ENCODE measurements around the gene ULK4.
"Not testable (repeated sequence)": the region's sequence is repeated elsewhere in the genome, so short reads cannot be mapped to it uniquely, and the experiment has no call there.

The ULK4 gene

GRCh38 chr3:41469083-41469482 is 492.8 kb downstream of the ULK4 start:
- Histone ChIP-seq H3K9ac (ENCODE audit: low read length in 2 of 2) (no peak overlapping the region), H3K36me3 (ENCODE audit: control insufficient read depth in 2 of 2, insufficient read depth in 2 of 2, low read length in 2 of 2) (no peaks in the 10 kb centered on the region), H3K27me3 (ENCODE audit: control insufficient read depth in 1 of 2, insufficient read depth in 2 of 2, low read length in 2 of 2) (no peaks in the 10 kb centered on the region), H3K27ac (ENCODE audit: low read length) (no peak overlapping the region), H3K4me1 (ENCODE audit: control insufficient read depth, insufficient read depth, low read length) (no peaks in the 10 kb centered on the region), H3K9me3 (ENCODE audit: control insufficient read depth in 2 of 2, low read length in 2 of 2) (peaks cover 3 to 15% of the 10 kb centered on the region in 2 donors), H3K4me3 (ENCODE audit: low read length in 2 of 2) (no peak overlapping the region)

- Histone ChIP-seq H3K9me3 (ENCODE audit: control insufficient read depth in 2 of 2, low read length in 2 of 2) (peaks cover 0 to 6% of the 10 kb centered on the region in 2 donors), H3K9ac (ENCODE audit: low read length in 2 of 2) (no peak overlapping the region), H3K4me3 (ENCODE audit: low read length in 2 of 2) (no peak overlapping the region), H3K36me3 (ENCODE audit: control insufficient read depth in 2 of 2, insufficient read depth in 2 of 2, low read length in 2 of 2) (no peaks in the 10 kb centered on the region), H3K27me3 (ENCODE audit: control insufficient read depth in 1 of 2, insufficient read depth in 2 of 2, low read length in 2 of 2) (no peaks in the 10 kb centered on the region), H3K27ac (ENCODE audit: low read length) (no peak overlapping the region), H3K4me1 (ENCODE audit: control insufficient read depth, insufficient read depth, low read length) (no peaks in the 10 kb centered on the region)
These were observed 494.4 kb downstream of the ULK4 start for GRCh38 chr3:41467481-41467880.

GRCh38 chr3:41464858-41465257 is 497.0 kb downstream of the ULK4 start:
- H3K9me3 ChIP-seq (ENCODE audit: control insufficient read depth in 2 of 2, low read length in 2 of 2) = no peaks in the 10 kb centered on the region
- no peaks in the 10 kb centered on the region for H3K36me3 ChIP-seq (ENCODE audit: control insufficient read depth in 2 of 2, insufficient read depth in 2 of 2, low read length in 2 of 2)
- H3K9ac ChIP-seq (ENCODE audit: low read length in 2 of 2) = no peak overlapping the region
- H3K27ac ChIP-seq (ENCODE audit: low read length) = no peak overlapping the region
- no peak overlapping the region for H3K4me3 ChIP-seq (ENCODE audit: low read length in 2 of 2)
- H3K27me3 ChIP-seq (ENCODE audit: control insufficient read depth in 1 of 2, insufficient read depth in 2 of 2, low read length in 2 of 2) = no peaks in the 10 kb centered on the region
- no peaks in the 10 kb centered on the region for H3K4me1 ChIP-seq (ENCODE audit: control insufficient read depth, insufficient read depth, low read length)

GRCh38 chr3:41464401-41464800 is 497.5 kb downstream of the ULK4 start:
- no peak overlapping the region for H3K9ac ChIP-seq (ENCODE audit: low read length in 2 of 2)
- no peak overlapping the region for H3K4me3 ChIP-seq (ENCODE audit: low read length in 2 of 2)
- H3K27me3 ChIP-seq (ENCODE audit: control insufficient read depth in 1 of 2, insufficient read depth in 2 of 2, low read length in 2 of 2) = no peaks in the 10 kb centered on the region

GRCh38 chr3:41462103-41462691 is 499.7 kb downstream of the ULK4 start:
- no peaks in the 10 kb centered on the region for H3K27me3 ChIP-seq (ENCODE audit: control insufficient read depth in 1 of 2, insufficient read depth in 2 of 2, low read length in 2 of 2)
- H3K4me3 ChIP-seq (ENCODE audit: low read length in 2 of 2) = no peak overlapping the region
- no peaks in the 10 kb centered on the region for H3K4me1 ChIP-seq (ENCODE audit: control insufficient read depth, insufficient read depth, low read length)
- H3K36me3 ChIP-seq (ENCODE audit: control insufficient read depth in 2 of 2, insufficient read depth in 2 of 2, low read length in 2 of 2) = no peaks in the 10 kb centered on the region
- no peak overlapping the region for H3K27ac ChIP-seq (ENCODE audit: low read length)
- H3K9me3 ChIP-seq (ENCODE audit: control insufficient read depth in 2 of 2, low read length in 2 of 2) = no peaks in the 10 kb centered on the region
- no peak overlapping the region for H3K9ac ChIP-seq (ENCODE audit: low read length in 2 of 2)

More at GRCh38 chr3:41464401-41464800, 497.5 kb downstream of the ULK4 start:
- Histone ChIP-seq H3K4me1 (ENCODE audit: control insufficient read depth, insufficient read depth, low read length) (no peaks in the 10 kb centered on the region), H3K36me3 (ENCODE audit: control insufficient read depth in 2 of 2, insufficient read depth in 2 of 2, low read length in 2 of 2) (no peaks in the 10 kb centered on the region), H3K27ac (ENCODE audit: low read length) (no peak overlapping the region), H3K9me3 (ENCODE audit: control insufficient read depth in 2 of 2, low read length in 2 of 2) (no peaks in the 10 kb centered on the region)

GRCh38 chr3:41460736-41461135 is 501.2 kb downstream of the ULK4 start:
- no peaks in the 10 kb centered on the region for H3K36me3 ChIP-seq (ENCODE audit: control insufficient read depth in 2 of 2, insufficient read depth in 2 of 2, low read length in 2 of 2)
- no peak overlapping the region for H3K27ac ChIP-seq (ENCODE audit: low read length)
- H3K27me3 ChIP-seq (ENCODE audit: control insufficient read depth in 1 of 2, insufficient read depth in 2 of 2, low read length in 2 of 2) = no peaks in the 10 kb centered on the region
- H3K9me3 ChIP-seq (ENCODE audit: control insufficient read depth in 2 of 2, low read length in 2 of 2) = no peaks in the 10 kb centered on the region
- H3K9ac ChIP-seq (ENCODE audit: low read length in 2 of 2) = no peak overlapping the region
- H3K4me1 ChIP-seq (ENCODE audit: control insufficient read depth, insufficient read depth, low read length) = no peaks in the 10 kb centered on the region
- H3K4me3 ChIP-seq (ENCODE audit: low read length in 2 of 2) = no peak overlapping the region

- Histone ChIP-seq H3K4me1 (ENCODE audit: control insufficient read depth, insufficient read depth, low read length) (no peaks in the 10 kb centered on the region), H3K27ac (ENCODE audit: low read length) (no peak overlapping the region), H3K36me3 (ENCODE audit: control insufficient read depth in 2 of 2, insufficient read depth in 2 of 2, low read length in 2 of 2) (no peaks in the 10 kb centered on the region), H3K27me3 (ENCODE audit: control insufficient read depth in 1 of 2, insufficient read depth in 2 of 2, low read length in 2 of 2) (no peaks in the 10 kb centered on the region), H3K9me3 (ENCODE audit: control insufficient read depth in 2 of 2, low read length in 2 of 2) (no peaks in the 10 kb centered on the region), H3K4me3 (ENCODE audit: low read length in 2 of 2) (no peak overlapping the region), H3K9ac (ENCODE audit: low read length in 2 of 2) (no peak overlapping the region)
These were observed 504.7 kb downstream of the ULK4 start for GRCh38 chr3:41457176-41457575.

GRCh38 chr3:41456162-41456561 is 505.7 kb downstream of the ULK4 start:
- Histone ChIP-seq H3K9me3 (ENCODE audit: control insufficient read depth in 2 of 2, low read length in 2 of 2) (no peaks in the 10 kb centered on the region), H3K9ac (ENCODE audit: low read length in 2 of 2) (no peak overlapping the region), H3K27ac (ENCODE audit: low read length) (no peak overlapping the region), H3K4me1 (ENCODE audit: control insufficient read depth, insufficient read depth, low read length) (no peaks in the 10 kb centered on the region), H3K36me3 (ENCODE audit: control insufficient read depth in 2 of 2, insufficient read depth in 2 of 2, low read length in 2 of 2) (no peaks in the 10 kb centered on the region), H3K4me3 (ENCODE audit: low read length in 2 of 2) (no peak overlapping the region), H3K27me3 (ENCODE audit: control insufficient read depth in 1 of 2, insufficient read depth in 2 of 2, low read length in 2 of 2) (no peaks in the 10 kb centered on the region)

- H3K9ac ChIP-seq (ENCODE audit: low read length in 2 of 2); H3K27me3 ChIP-seq (ENCODE audit: control insufficient read depth in 1 of 2, insufficient read depth in 2 of 2, low read length in 2 of 2); H3K36me3 ChIP-seq (ENCODE audit: control insufficient read depth in 2 of 2, insufficient read depth in 2 of 2, low read length in 2 of 2); H3K4me3 ChIP-seq (ENCODE audit: low read length in 2 of 2); H3K4me1 ChIP-seq (ENCODE audit: control insufficient read depth, insufficient read depth, low read length); H3K27ac ChIP-seq (ENCODE audit: low read length); H3K9me3 ChIP-seq (ENCODE audit: control insufficient read depth in 2 of 2, low read length in 2 of 2): not testable (repeated sequence)
These were observed 508.3 kb downstream of the ULK4 start for GRCh38 chr3:41453618-41454017.

GRCh38 chr3:41450416-41451231 is 511.3 kb downstream of the ULK4 start:
- Histone ChIP-seq H3K4me1 (ENCODE audit: control insufficient read depth, insufficient read depth, low read length) (no peaks in the 10 kb centered on the region), H3K36me3 (ENCODE audit: control insufficient read depth in 2 of 2, insufficient read depth in 2 of 2, low read length in 2 of 2) (no peaks in the 10 kb centered on the region), H3K9ac (ENCODE audit: low read length in 2 of 2) (no peak overlapping the region), H3K27ac (ENCODE audit: low read length) (no peak overlapping the region), H3K27me3 (ENCODE audit: control insufficient read depth in 1 of 2, insufficient read depth in 2 of 2, low read length in 2 of 2) (no peaks in the 10 kb centered on the region), H3K4me3 (ENCODE audit: low read length in 2 of 2) (no peak overlapping the region), H3K9me3 (ENCODE audit: control insufficient read depth in 2 of 2, low read length in 2 of 2) (no peaks in the 10 kb centered on the region)

GRCh38 chr3:41448396-41448795 is 513.5 kb downstream of the ULK4 start:
- Histone ChIP-seq H3K27me3 (ENCODE audit: control insufficient read depth in 1 of 2, insufficient read depth in 2 of 2, low read length in 2 of 2) (no peaks in the 10 kb centered on the region), H3K36me3 (ENCODE audit: control insufficient read depth in 2 of 2, insufficient read depth in 2 of 2, low read length in 2 of 2) (no peaks in the 10 kb centered on the region), H3K9ac (ENCODE audit: low read length in 2 of 2) (no peak overlapping the region), H3K27ac (ENCODE audit: low read length) (no peak overlapping the region), H3K4me1 (ENCODE audit: control insufficient read depth, insufficient read depth, low read length) (no peaks in the 10 kb centered on the region), H3K9me3 (ENCODE audit: control insufficient read depth in 2 of 2, low read length in 2 of 2) (no peaks in the 10 kb centered on the region), H3K4me3 (ENCODE audit: low read length in 2 of 2) (no peak overlapping the region)

Measured in stomach smooth muscle (tissue), 2 donors.